Skeletal muscle satellite cell (primary cell): Measurements from ENCODE around the gene SH3TC1.

ENCODE experiments used
- H3K27me3 ChIP-seq: 2 replicates; pipeline ENCODE4 v1.7.0; 2013; ENCODE audit warnings: low read length; ENCODE audit not compliant: control insufficient read depth, insufficient read depth
- H3K36me3 ChIP-seq: 2 replicates; pipeline ENCODE4 v1.7.0; 2013; ENCODE audit warnings: mild to moderate bottlenecking, control low read depth, low read length; ENCODE audit not compliant: insufficient read depth
- H3K4me1 ChIP-seq: 2 replicates; pipeline ENCODE4 v1.7.0; 2013; ENCODE audit warnings: low read length; ENCODE audit not compliant: control insufficient read depth, insufficient read depth
- H3K4me2 ChIP-seq: 2 replicates; pipeline ENCODE4 v1.7.0; 2013; ENCODE audit warnings: mild to moderate bottlenecking, low read length
- H3K4me3 ChIP-seq: 2 replicates; pipeline ENCODE4 v1.7.0; 2013; ENCODE audit warnings: low read length
- H3K9ac ChIP-seq: 2 replicates; pipeline ENCODE4 v1.7.0; 2013; ENCODE audit warnings: mild to moderate bottlenecking, low read depth, low read length, moderate library complexity
- H3K9me3 ChIP-seq: replicated peaks from 2 replicates; pipeline ENCODE4 v1.7.0; 2013; ENCODE audit warnings: mild to moderate bottlenecking, control low read depth, low read length

Gene SH3TC1

GRCh38 chr4:8231551-8232049 lies 32.5 kb downstream of the SH3TC1 start:
- Histone ChIP-seq H3K4me1 (peaks cover 15% of the 10 kb centered on the region), H3K9ac (no peak overlapping the region), H3K4me2 (no peak overlapping the region), H3K4me3 (no peak overlapping the region), H3K27me3 (no peaks in the 10 kb centered on the region), H3K9me3 (no peaks in the 10 kb centered on the region), H3K36me3 (no peaks in the 10 kb centered on the region)

GRCh38 chr4:8232748-8233147 lies 33.7 kb downstream of the SH3TC1 start:
- H3K4me2 ChIP-seq, result no peak overlapping the region
- peaks cover 14% of the 10 kb centered on the region for H3K4me1 ChIP-seq
- H3K36me3 ChIP-seq, result no peaks in the 10 kb centered on the region
- no peak overlapping the region for H3K4me3 ChIP-seq
- no peaks in the 10 kb centered on the region for H3K27me3 ChIP-seq
- no peaks in the 10 kb centered on the region for H3K9me3 ChIP-seq
- H3K9ac ChIP-seq, result no peak overlapping the region

GRCh38 chr4:8233672-8234484 lies 34.8 kb downstream of the SH3TC1 start:
- Histone ChIP-seq H3K4me1 (peaks cover 2% of the 10 kb centered on the region), H3K36me3 (no peaks in the 10 kb centered on the region), H3K27me3 (no peaks in the 10 kb centered on the region)

GRCh38 chr4:8234715-8235114 lies 35.6 kb downstream of the SH3TC1 start:
- H3K9ac ChIP-seq, result no peak overlapping the region
- no peak overlapping the region for H3K4me3 ChIP-seq
- H3K27me3 ChIP-seq, result no peaks in the 10 kb centered on the region
- H3K4me1 ChIP-seq, result no peaks in the 10 kb centered on the region
- no peaks in the 10 kb centered on the region for H3K9me3 ChIP-seq
- no peaks in the 10 kb centered on the region for H3K36me3 ChIP-seq
- H3K4me2 ChIP-seq, result no peak overlapping the region

More at GRCh38 chr4:8233672-8234484, 34.8 kb downstream of the SH3TC1 start:
- no peaks in the 10 kb centered on the region for H3K9me3 ChIP-seq
- no peak overlapping the region for H3K9ac ChIP-seq
- H3K4me3 ChIP-seq, result no peak overlapping the region
- H3K4me2 ChIP-seq, result no peak overlapping the region

GRCh38 chr4:8235224-8235623 lies 36.1 kb downstream of the SH3TC1 start:
- H3K4me3 ChIP-seq, result no peak overlapping the region
- no peak overlapping the region for H3K4me2 ChIP-seq
- no peaks in the 10 kb centered on the region for H3K36me3 ChIP-seq
- H3K9ac ChIP-seq, result no peak overlapping the region
- H3K27me3 ChIP-seq, result no peaks in the 10 kb centered on the region
- H3K4me1 ChIP-seq, result no peaks in the 10 kb centered on the region
- no peaks in the 10 kb centered on the region for H3K9me3 ChIP-seq

GRCh38 chr4:8235686-8236085 lies 36.6 kb downstream of the SH3TC1 start:
- Histone ChIP-seq H3K9me3 (no peaks in the 10 kb centered on the region), H3K9ac (no peak overlapping the region), H3K36me3 (no peaks in the 10 kb centered on the region), H3K4me1 (no peaks in the 10 kb centered on the region), H3K4me3 (no peak overlapping the region), H3K4me2 (no peak overlapping the region), H3K27me3 (no peaks in the 10 kb centered on the region)

GRCh38 chr4:8236106-8236919 lies 37.2 kb downstream of the SH3TC1 start:
- Histone ChIP-seq H3K36me3 (no peaks in the 10 kb centered on the region), H3K4me2 (peak overlapping the region; percentile 59), H3K27me3 (no peaks in the 10 kb centered on the region), H3K9ac (no peak overlapping the region), H3K4me1 (no peaks in the 10 kb centered on the region), H3K9me3 (no peaks in the 10 kb centered on the region), H3K4me3 (peak overlapping the region; percentile 35)

GRCh38 chr4:8236920-8237195 lies 37.8 kb downstream of the SH3TC1 start:
- Histone ChIP-seq H3K4me1 (no peaks in the 10 kb centered on the region), H3K4me3 (no peak overlapping the region), H3K4me2 (no peak overlapping the region), H3K9me3 (no peaks in the 10 kb centered on the region), H3K9ac (no peak overlapping the region), H3K27me3 (no peaks in the 10 kb centered on the region), H3K36me3 (no peaks in the 10 kb centered on the region)

- H3K4me1 ChIP-seq, result peaks cover 2% of the 10 kb centered on the region
- H3K4me3 ChIP-seq, result no peak overlapping the region
- H3K9ac ChIP-seq, result no peak overlapping the region
- no peaks in the 10 kb centered on the region for H3K27me3 ChIP-seq
- no peak overlapping the region for H3K4me2 ChIP-seq
- no peaks in the 10 kb centered on the region for H3K9me3 ChIP-seq
- no peaks in the 10 kb centered on the region for H3K36me3 ChIP-seq
These were observed 38.3 kb downstream of the SH3TC1 start for GRCh38 chr4:8237256-8237989.

GRCh38 chr4:8238036-8238511 lies 39.0 kb downstream of the SH3TC1 start:
- Histone ChIP-seq H3K36me3 (no peaks in the 10 kb centered on the region), H3K9ac (no peak overlapping the region), H3K4me2 (no peak overlapping the region)

GRCh38 chr4:8238515-8239053 lies 39.5 kb downstream of the SH3TC1 start:
- Histone ChIP-seq H3K4me3 (no peak overlapping the region), H3K9me3 (no peaks in the 10 kb centered on the region), H3K27me3 (no peaks in the 10 kb centered on the region), H3K4me1 (peaks cover 5% of the 10 kb centered on the region), H3K9ac (no peak overlapping the region), H3K36me3 (no peaks in the 10 kb centered on the region), H3K4me2 (no peak overlapping the region)

More at GRCh38 chr4:8238036-8238511, 39.0 kb downstream of the SH3TC1 start:
- H3K27me3 ChIP-seq, result no peaks in the 10 kb centered on the region
- H3K4me1 ChIP-seq, result peaks cover 5% of the 10 kb centered on the region
- no peaks in the 10 kb centered on the region for H3K9me3 ChIP-seq
- no peak overlapping the region for H3K4me3 ChIP-seq
